DND-41 (cell line): ENCODE data around the gene MAP2K4.

Experiments used
- ATAC-seq: fragments of 200-7000 bp; cut with Tn5 transposase; 3 replicates; pipeline ENCODE4 v1.9.1; 2021; ENCODE audit warnings: low read depth; ENCODE audit not compliant: insufficient read depth
- DNase-seq: peaks from one replicate; pipeline ENCODE4 v3.0.0-alpha.2; 2020
- H2AFZ ChIP-seq: 2 replicates; pipeline ENCODE4 v1.6.0; 2012; ENCODE audit warnings: low read depth, low read length
- H3K27ac ChIP-seq: 2 replicates; pipeline ENCODE4 v1.5.1; 2012; ENCODE audit warnings: low read length, inconsistent platforms
- H3K27me3 ChIP-seq: fragments of 200-600 bp; sonication (generic); 2 replicates; pipeline ENCODE4 v1.6.0; 2012; ENCODE audit warnings: low read length, mild to moderate bottlenecking, inconsistent platforms; ENCODE audit not compliant: insufficient read depth, poor library complexity
- H3K36me3 ChIP-seq: 2 replicates; pipeline ENCODE4 v1.5.1; 2012; ENCODE audit warnings: low read length, inconsistent platforms; ENCODE audit not compliant: insufficient read depth
- H3K4me1 ChIP-seq: 2 replicates; pipeline ENCODE4 v1.5.1; 2012; ENCODE audit warnings: mild to moderate bottlenecking, low read length; ENCODE audit not compliant: insufficient read depth
- H3K4me2 ChIP-seq: 2 replicates; pipeline ENCODE4 v1.6.0; 2012; ENCODE audit warnings: mild to moderate bottlenecking, moderate library complexity, low read length, inconsistent platforms; ENCODE audit not compliant: insufficient read depth
- H3K4me3 ChIP-seq, 2 experiments: fragments of 200-600 bp in 1 of 2; shearing (Covaris generic) in 1 of 2; 2 replicates each; pipeline ENCODE4 v1.5.1; 2012 to 2016; ENCODE audit warnings: inconsistent platforms in 2 of 2, low read length in 2 of 2, mild to moderate bottlenecking in 2 of 2, low read depth in 1 of 2, moderate library complexity in 1 of 2
- H3K79me2 ChIP-seq: 2 replicates; pipeline ENCODE4 v1.6.0; 2012; ENCODE audit warnings: low read length, inconsistent platforms; ENCODE audit not compliant: insufficient read depth
- H3K9ac ChIP-seq: 2 replicates; pipeline ENCODE4 v1.6.0; 2012; ENCODE audit warnings: low read depth, mild to moderate bottlenecking, inconsistent platforms, low read length, moderate library complexity
- H3K9me3 ChIP-seq: 2 replicates; pipeline ENCODE4 v1.5.1; 2012; ENCODE audit warnings: low read length, moderate library complexity, mild to moderate bottlenecking, inconsistent platforms; ENCODE audit not compliant: insufficient read depth, severe bottlenecking
- H4K20me1 ChIP-seq: 2 replicates; pipeline ENCODE4 v1.6.0; 2012; ENCODE audit warnings: low read length; ENCODE audit not compliant: insufficient read depth
- CTCF ChIP-seq: IDR thresholded peaks from 2 replicates; pipeline ENCODE4 v1.5.1; 2012; ENCODE audit warnings: borderline replicate concordance, low read length, moderate library complexity, mild to moderate bottlenecking; ENCODE audit not compliant: poor library complexity, severe bottlenecking; ENCODE audit errors: extremely low read depth
- EZH2 ChIP-seq: IDR thresholded peaks from 3 replicates; pipeline ENCODE4 v1.6.1; 2012; ENCODE audit warnings: borderline replicate concordance, low read depth, mild to moderate bottlenecking, moderate library complexity, low read length, inconsistent platforms; ENCODE audit not compliant: severe bottlenecking

MAP2K4 gene

DNA sequence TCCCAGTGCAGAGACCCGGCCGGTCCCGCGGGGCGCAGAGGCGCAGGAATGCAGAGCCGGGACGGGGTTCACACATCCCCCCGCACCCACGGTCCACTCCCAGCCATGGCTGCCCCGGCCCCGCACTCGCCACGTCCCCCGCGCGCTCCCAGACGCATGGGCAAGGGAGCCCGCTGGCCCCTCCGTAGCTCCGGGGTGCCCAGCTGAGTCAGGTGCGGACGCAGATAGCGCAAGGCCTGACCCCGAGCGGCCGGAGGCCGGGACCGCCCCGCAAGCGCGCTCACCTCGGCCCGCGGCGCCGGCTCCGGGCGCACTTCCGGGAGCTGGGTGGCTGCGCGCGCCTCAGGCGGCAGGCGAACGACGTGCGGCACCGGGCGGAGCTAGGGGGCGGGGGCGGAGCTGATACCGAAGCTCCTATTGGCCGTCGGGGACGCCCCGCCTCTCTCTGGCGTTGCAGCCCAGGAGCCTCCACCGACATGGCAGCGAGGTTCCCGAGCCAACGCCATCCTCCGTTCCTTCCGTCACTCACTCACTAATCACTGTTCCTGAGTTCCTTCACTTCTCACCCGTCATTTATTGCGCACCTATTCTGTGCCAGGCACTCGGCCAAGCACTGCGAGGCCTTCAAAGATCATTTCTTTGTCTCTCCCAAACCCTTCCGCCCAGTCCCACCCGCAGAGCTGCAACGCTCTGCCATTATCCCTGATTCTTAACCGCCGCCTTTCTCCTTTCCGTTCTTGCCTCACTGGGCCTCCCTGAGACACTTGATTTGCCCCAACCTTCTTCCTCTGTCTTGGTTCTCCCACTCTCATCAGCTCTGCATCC is 23.3 kb upstream of the MAP2K4 start, which contains the start of gene ZNF18:
Gene ZNF18, minus strand, starts transcription at position 329 of the 825 bp plus-strand sequence. CDS start 4,646 bp downstream, outside the sequence.
- peak within 1 kb of the TSS; percentile 82 for H3K27ac ChIP-seq
- no peaks in the 10 kb centered on the region for H3K9me3 ChIP-seq
- no peaks in the 10 kb centered on the region for H3K27me3 ChIP-seq
- no peak for TF ChIP-seq CTCF
- TF ChIP-seq EZH2 = no peak
- H3K4me2 ChIP-seq = peak within 1 kb of the TSS; percentile 75
- ATAC-seq (peak; percentile 98), DNase-seq (peak; percentile 95)
- H3K36me3 ChIP-seq = peaks cover 6% of the 10 kb centered on the region
- H3K9ac ChIP-seq = peak within 1 kb of the TSS; percentile 89
- H3K4me1 ChIP-seq = peaks cover 21% of the 10 kb centered on the region
- H3K79me2 ChIP-seq = peaks cover 19% of the 10 kb centered on the region
- no peaks in the 10 kb centered on the region for H4K20me1 ChIP-seq
- peak within 1 kb of the TSS; percentile 98 for H2AFZ ChIP-seq
- peak within 1 kb of the TSS; percentile 64 to 92 for H3K4me3 ChIP-seq

DNA sequence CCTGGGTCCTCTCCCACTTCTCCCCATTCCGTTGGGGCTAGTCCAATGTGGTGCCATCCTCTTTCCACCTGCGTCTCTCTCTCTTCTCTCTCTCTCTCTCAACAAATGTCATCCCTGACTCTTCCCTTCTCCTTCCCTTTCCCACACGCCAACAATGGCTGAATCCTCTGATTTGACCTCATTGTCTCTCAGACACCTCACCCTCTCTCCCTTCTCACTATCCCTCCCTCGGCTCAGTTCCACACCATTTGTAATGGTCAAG is 22.8 kb upstream of the MAP2K4 start:
- DNase-seq (no peak), ATAC-seq (no peak)
- H3K27me3 ChIP-seq = no peaks in the 10 kb centered on the region
- peaks cover 19% of the 10 kb centered on the region for H3K79me2 ChIP-seq
- no peaks in the 10 kb centered on the region for H4K20me1 ChIP-seq
- H3K4me3 ChIP-seq = peak overlapping the region; percentile 25 to 92; a peak in 3 of 4 replicates
- H3K4me2 ChIP-seq = peak overlapping the region; percentile 75
- TF ChIP-seq EZH2 (no peak), CTCF (no peak)
- no peaks in the 10 kb centered on the region for H3K9me3 ChIP-seq
- peak overlapping the region; percentile 77 for H3K27ac ChIP-seq
- H3K4me1 ChIP-seq = peaks cover 21% of the 10 kb centered on the region
- H2AFZ ChIP-seq = peak overlapping the region; percentile 98
- peaks cover under 1% of the 10 kb centered on the region for H3K36me3 ChIP-seq
- peak overlapping the region; percentile 89 for H3K9ac ChIP-seq

- ATAC-seq (no peak), DNase-seq (no peak)
- no peaks in the 10 kb centered on the region for H3K9me3 ChIP-seq
- no peak overlapping the region for H3K27ac ChIP-seq
- H3K4me1 ChIP-seq = peaks cover 21% of the 10 kb centered on the region
- H3K36me3 ChIP-seq = no peaks in the 10 kb centered on the region; the same call in 1 of the 2 replicates
- no peak overlapping the region for H2AFZ ChIP-seq
- no peak overlapping the region for H3K4me3 ChIP-seq
- H3K4me2 ChIP-seq = no peak overlapping the region
- H3K9ac ChIP-seq = no peak overlapping the region
- H3K79me2 ChIP-seq = peaks cover 19% of the 10 kb centered on the region
- no peak for TF ChIP-seq CTCF
- TF ChIP-seq EZH2 = no peak
- H4K20me1 ChIP-seq = no peaks in the 10 kb centered on the region
- H3K27me3 ChIP-seq = no peaks in the 10 kb centered on the region
Measured at GRCh38 chr17:11999696-12000095, 21.0 kb upstream of the MAP2K4 start.
